ENCODE data around the gene SLC6A17. TPM values are rescaled to one million over a fixed set of nuclear protein-coding genes. Genes with fewer than 3 reads are reported as not detected.

SLC6A17 gene
- total RNA-seq, 2 donors from 2014 or later, result 0.19 TPM; not detected in 1

- no peaks in the 10 kb centered on the region for H3K4me1 ChIP-seq
- TF ChIP-seq CTCF (IDR thresholded peaks at IDR 0.05), result no peak
Measured at GRCh38 chr1:110212169-110213142, 62.2 kb downstream of the SLC6A17 start.

GRCh38 chr1:110213143-110213540 is 62.8 kb downstream of the SLC6A17 start:
- Histone ChIP-seq H3K27me3 (no peaks in the 10 kb centered on the region), H3K36me3 (no peaks in the 10 kb centered on the region), H3K4me1 (no peaks in the 10 kb centered on the region), H3K9me3 (no peaks in the 10 kb centered on the region), H3K27ac (no peak overlapping the region), H3K9ac (ENCODE audit: low read depth in 2 of 2, low read length in 2 of 2) (no peak overlapping the region), H3K4me3 (no peak overlapping the region)
- no peak for DNase-seq
- TF ChIP-seq CTCF (IDR thresholded peaks at IDR 0.05), result no peak
- intact Hi-C loops (cut with DNase I), result no loop called here

More at GRCh38 chr1:110212169-110213142, 62.2 kb downstream of the SLC6A17 start:
- no peaks in the 10 kb centered on the region for H3K9me3 ChIP-seq
- no peak for DNase-seq
- no peak overlapping the region for H3K9ac ChIP-seq (ENCODE audit: low read depth in 2 of 2, low read length in 2 of 2)
- peak overlapping the region; percentile 80 for H3K4me3 ChIP-seq
- intact Hi-C loops (cut with DNase I), result no loop called here
- H3K27ac ChIP-seq, result no peak overlapping the region
- H3K36me3 ChIP-seq, result no peaks in the 10 kb centered on the region
- no peaks in the 10 kb centered on the region for H3K27me3 ChIP-seq

- no peaks in the 10 kb centered on the region for H3K4me1 ChIP-seq
- H3K9me3 ChIP-seq, result no peaks in the 10 kb centered on the region
- no peak overlapping the region for H3K27ac ChIP-seq
- H3K9ac ChIP-seq (ENCODE audit: low read depth in 2 of 2, low read length in 2 of 2), result no peak overlapping the region
- no peaks in the 10 kb centered on the region for H3K27me3 ChIP-seq
- TF ChIP-seq CTCF (IDR thresholded peaks at IDR 0.05), result no peak
- no peak for DNase-seq
- intact Hi-C loops (cut with DNase I), result no loop called here
- no peaks in the 10 kb centered on the region for H3K36me3 ChIP-seq
- H3K4me3 ChIP-seq, result no peak overlapping the region
Measured at GRCh38 chr1:110214454-110215404, 64.4 kb downstream of the SLC6A17 start.

GRCh38 chr1:110215621-110216515 is 65.6 kb downstream of the SLC6A17 start:
- H3K9ac ChIP-seq (ENCODE audit: low read depth in 2 of 2, low read length in 2 of 2), result no peak overlapping the region
- H3K27ac ChIP-seq, result no peak overlapping the region
- H3K36me3 ChIP-seq, result no peaks in the 10 kb centered on the region
- no peaks in the 10 kb centered on the region for H3K4me1 ChIP-seq
- H3K9me3 ChIP-seq, result no peaks in the 10 kb centered on the region
- intact Hi-C loops (cut with DNase I), result no loop called here
- TF ChIP-seq CTCF (IDR thresholded peaks at IDR 0.05), result no peak
- no peaks in the 10 kb centered on the region for H3K27me3 ChIP-seq
- DNase-seq, result no peak
- H3K4me3 ChIP-seq, result no peak overlapping the region

Data from colonic mucosa (tissue), 4 donors.